ENCODE data around the gene RAB6D. TPM values are rescaled to one million over a fixed set of nuclear protein-coding genes. Genes with fewer than 3 reads are reported as not detected.
"Not testable (repeated sequence)": the region's sequence is repeated elsewhere in the genome, so short reads cannot be mapped to it uniquely, and the experiment has no call there.

Gene RAB6D
- total RNA-seq, 1 donor from 2014 or later: not detected

- H3K9me3 Mint-ChIP-seq (ENCODE audit: unreplicated experiment): no peaks in the 10 kb centered on the region
- no peak overlapping the region for H3K27ac Mint-ChIP-seq (ENCODE audit: unreplicated experiment)
- TF ChIP-seq CTCF (IDR thresholded peaks at IDR 0.05): no peak
- H3K4me3 Mint-ChIP-seq (ENCODE audit: unreplicated experiment): no peak overlapping the region
- H3K4me1 Mint-ChIP-seq (ENCODE audit: unreplicated experiment): no peaks in the 10 kb centered on the region
- peaks cover 46% of the 10 kb centered on the region for H3K27me3 Mint-ChIP-seq (ENCODE audit: unreplicated experiment)
- DNase-seq (ENCODE audit: extremely low spot score, unreplicated experiment): no peak
- no peaks in the 10 kb centered on the region for H3K36me3 Mint-ChIP-seq (ENCODE audit: unreplicated experiment)
Measured at GRCh38 chr2:131404753-131405152, 40.8 kb upstream of the RAB6D start.

GRCh38 chr2:131402320-131403039, 38.5 kb upstream of the RAB6D start:
- TF ChIP-seq CTCF (IDR thresholded peaks at IDR 0.05): no peak
- no peaks in the 10 kb centered on the region for H3K36me3 Mint-ChIP-seq (ENCODE audit: unreplicated experiment)
- no peak overlapping the region for H3K27ac Mint-ChIP-seq (ENCODE audit: unreplicated experiment)
- no peak for DNase-seq (ENCODE audit: extremely low spot score, unreplicated experiment)
- no peaks in the 10 kb centered on the region for H3K9me3 Mint-ChIP-seq (ENCODE audit: unreplicated experiment)
- no peaks in the 10 kb centered on the region for H3K4me1 Mint-ChIP-seq (ENCODE audit: unreplicated experiment)
- H3K27me3 Mint-ChIP-seq (ENCODE audit: unreplicated experiment): peaks cover 38% of the 10 kb centered on the region
- no peak overlapping the region for H3K4me3 Mint-ChIP-seq (ENCODE audit: unreplicated experiment)

- peaks cover 43% of the 10 kb centered on the region for H3K27me3 Mint-ChIP-seq (ENCODE audit: unreplicated experiment)
- H3K9me3 Mint-ChIP-seq (ENCODE audit: unreplicated experiment): no peaks in the 10 kb centered on the region
- H3K4me1 Mint-ChIP-seq (ENCODE audit: unreplicated experiment): no peaks in the 10 kb centered on the region
Measured at GRCh38 chr2:131400849-131401248, 36.9 kb upstream of the RAB6D start.

DNA sequence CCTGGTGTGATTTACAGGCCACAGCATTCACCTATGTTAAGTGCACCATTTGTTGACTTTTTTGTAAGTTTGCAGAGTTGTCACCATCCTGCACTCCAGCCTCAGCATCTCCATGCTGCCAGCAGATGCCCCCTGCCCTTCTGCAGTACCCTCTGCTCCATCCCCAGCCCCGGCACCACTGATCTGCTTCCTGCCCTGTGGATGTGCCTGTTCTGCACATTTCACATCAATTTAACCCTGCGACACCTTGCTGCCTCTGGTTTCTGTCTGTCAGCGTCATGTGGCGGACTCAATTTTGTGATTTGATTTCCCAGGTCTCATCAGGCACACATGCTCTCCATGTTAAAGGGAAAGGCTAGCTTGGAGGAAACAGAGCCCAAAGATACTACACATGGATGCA, 36.5 kb upstream of the RAB6D start:
- not testable (repeated sequence) for H3K4me1 Mint-ChIP-seq (ENCODE audit: unreplicated experiment); H3K9me3 Mint-ChIP-seq (ENCODE audit: unreplicated experiment); H3K4me3 Mint-ChIP-seq (ENCODE audit: unreplicated experiment); H3K27ac Mint-ChIP-seq (ENCODE audit: unreplicated experiment); DNase-seq (ENCODE audit: extremely low spot score, unreplicated experiment); H3K36me3 Mint-ChIP-seq (ENCODE audit: unreplicated experiment)
- peaks cover 40% of the 10 kb centered on the region for H3K27me3 Mint-ChIP-seq (ENCODE audit: unreplicated experiment)

More at GRCh38 chr2:131400849-131401248, 36.9 kb upstream of the RAB6D start:
- no peaks in the 10 kb centered on the region for H3K36me3 Mint-ChIP-seq (ENCODE audit: unreplicated experiment)
- DNase-seq (ENCODE audit: extremely low spot score, unreplicated experiment): no peak
- no peak for TF ChIP-seq CTCF (IDR thresholded peaks at IDR 0.05)
- no peak overlapping the region for H3K27ac Mint-ChIP-seq (ENCODE audit: unreplicated experiment)
- H3K4me3 Mint-ChIP-seq (ENCODE audit: unreplicated experiment): no peak overlapping the region

DNA sequence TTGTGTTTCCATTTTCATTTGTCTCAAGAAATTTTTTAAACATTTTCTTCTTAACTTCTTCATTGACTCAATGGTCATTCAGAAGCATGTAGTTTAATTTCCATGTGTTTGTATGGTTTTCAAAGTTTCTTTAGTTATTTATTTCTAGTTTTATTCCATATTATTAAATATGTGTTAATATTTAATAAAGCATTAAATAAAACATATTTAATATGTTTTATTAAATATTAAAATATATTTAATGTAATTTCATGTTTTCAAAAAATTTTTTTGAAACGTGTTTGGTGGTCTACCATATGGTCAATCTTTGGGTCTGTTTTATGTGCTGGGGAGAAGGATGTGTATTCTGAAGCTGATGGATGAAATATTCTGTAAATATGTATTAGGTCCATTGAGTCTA, 32.2 kb upstream of the RAB6D start:
- H3K27ac Mint-ChIP-seq (ENCODE audit: unreplicated experiment); H3K4me3 Mint-ChIP-seq (ENCODE audit: unreplicated experiment); DNase-seq (ENCODE audit: extremely low spot score, unreplicated experiment); H3K4me1 Mint-ChIP-seq (ENCODE audit: unreplicated experiment); H3K9me3 Mint-ChIP-seq (ENCODE audit: unreplicated experiment); H3K36me3 Mint-ChIP-seq (ENCODE audit: unreplicated experiment): not testable (repeated sequence)
- peaks cover 28% of the 10 kb centered on the region for H3K27me3 Mint-ChIP-seq (ENCODE audit: unreplicated experiment)

DNA sequence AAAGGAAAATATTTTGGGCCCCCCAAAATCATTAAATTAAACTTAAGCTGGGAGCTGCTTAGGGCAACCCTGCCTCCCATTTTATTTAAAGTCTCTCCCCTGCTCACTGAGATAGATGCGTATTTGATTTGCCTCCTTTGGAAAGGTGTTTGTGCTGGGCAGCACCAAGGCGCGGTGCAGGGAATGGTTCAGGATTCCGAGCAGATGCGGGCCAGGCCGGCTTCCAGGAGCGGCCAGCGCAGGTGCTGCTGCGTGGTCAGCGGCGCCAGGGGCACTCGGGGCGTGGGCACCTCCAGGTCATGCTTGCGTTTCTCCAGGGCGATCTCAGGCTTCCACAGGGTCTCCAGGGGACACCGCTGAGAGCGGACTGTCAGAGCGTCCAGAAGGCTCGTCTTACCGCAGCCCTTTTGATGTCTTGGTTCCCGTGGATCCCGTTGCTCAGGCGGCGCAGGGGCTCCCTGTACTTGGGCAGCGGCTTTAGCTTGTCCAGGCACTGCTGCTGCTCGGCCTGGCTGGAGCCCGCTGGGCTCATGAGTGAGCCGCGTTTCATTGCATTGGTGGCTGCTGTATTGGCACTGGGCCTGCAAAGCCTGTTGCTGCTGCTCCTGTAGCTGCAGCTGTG, 31.2 kb upstream of the RAB6D start:
- not testable (repeated sequence) for H3K4me1 Mint-ChIP-seq (ENCODE audit: unreplicated experiment); DNase-seq (ENCODE audit: extremely low spot score, unreplicated experiment); H3K27ac Mint-ChIP-seq (ENCODE audit: unreplicated experiment); H3K4me3 Mint-ChIP-seq (ENCODE audit: unreplicated experiment); H3K36me3 Mint-ChIP-seq (ENCODE audit: unreplicated experiment); H3K9me3 Mint-ChIP-seq (ENCODE audit: unreplicated experiment)
- peaks cover 21% of the 10 kb centered on the region for H3K27me3 Mint-ChIP-seq (ENCODE audit: unreplicated experiment)
